Activated CD4-positive, alpha-beta T cell treated with anti-CD3 and anti-CD28 coated beads, Interleukin-2, amount 50 U/mL, for 16 hours (primary cell): ENCODE measurements around the gene CADM1.

Source experiments
- DNase-seq: peaks from one replicate; pipeline ENCODE4 v3.0.0-alpha.2; 2020

CADM1 gene

GRCh38 chr11:115226556-115226955, 277.7 kb downstream of the CADM1 start:
- DNase-seq: no peak

- no peak for DNase-seq
These were observed 279.7 kb downstream of the CADM1 start for GRCh38 chr11:115224551-115224950.

- no peak for DNase-seq
These were observed 281.2 kb downstream of the CADM1 start for GRCh38 chr11:115222863-115223530.

- DNase-seq: peak; percentile 95
These were observed 281.9 kb downstream of the CADM1 start for GRCh38 chr11:115222218-115222862.

- DNase-seq: no peak
These were observed 282.6 kb downstream of the CADM1 start for GRCh38 chr11:115221461-115222069.

- DNase-seq: no peak
These were observed 283.3 kb downstream of the CADM1 start for GRCh38 chr11:115220911-115221310.

GRCh38 chr11:115220423-115220822, 283.8 kb downstream of the CADM1 start:
- no peak for DNase-seq

- no peak for DNase-seq
These were observed 284.8 kb downstream of the CADM1 start for GRCh38 chr11:115219376-115219775.

GRCh38 chr11:115217726-115218311, 286.4 kb downstream of the CADM1 start:
- peak; percentile 35 for DNase-seq

- DNase-seq: no peak
These were observed 288.3 kb downstream of the CADM1 start for GRCh38 chr11:115215694-115216617.

GRCh38 chr11:115214644-115215234, 289.5 kb downstream of the CADM1 start:
- DNase-seq: no peak

GRCh38 chr11:115213007-115213406, 291.2 kb downstream of the CADM1 start:
- DNase-seq: no peak

GRCh38 chr11:115208808-115209259, 295.4 kb downstream of the CADM1 start:
- DNase-seq: no peak

- DNase-seq: no peak
These were observed 296.3 kb downstream of the CADM1 start for GRCh38 chr11:115207916-115208315.

GRCh38 chr11:115207166-115207591, 297.0 kb downstream of the CADM1 start:
- DNase-seq: no peak

GRCh38 chr11:115206365-115207022, 297.7 kb downstream of the CADM1 start:
- DNase-seq: no peak

- no peak for DNase-seq
These were observed 301.2 kb downstream of the CADM1 start for GRCh38 chr11:115202900-115203552.

GRCh38 chr11:115202074-115202473, 302.1 kb downstream of the CADM1 start:
- no peak for DNase-seq

GRCh38 chr11:115201111-115201792, 303.0 kb downstream of the CADM1 start:
- peak; percentile 63 for DNase-seq

GRCh38 chr11:115199481-115200069, 304.6 kb downstream of the CADM1 start:
- no peak for DNase-seq
